Choroid plexus epithelial cell (primary cell): Measurements from ENCODE around the gene ZSCAN10.

ENCODE experiments used
- DNase-seq: peaks from one replicate; pipeline ENCODE4 v3.0.0-alpha.2; 2010; ENCODE audit warnings: low read depth
- H3K4me3 ChIP-seq: 2 replicates; pipeline ENCODE4 v1.5.1; 2011; ENCODE audit warnings: low read depth, mild to moderate bottlenecking, control low read depth, low read length, moderate library complexity
- TF ChIP-seq, protein P1 (sequence below): conservative IDR thresholded peaks from 2 replicates; pipeline ENCODE4 v1.5.1; 2011; ENCODE audit warnings: low read depth, mild to moderate bottlenecking, control low read depth, inconsistent platforms, low read length, moderate library complexity

The ZSCAN10 gene

DNA sequence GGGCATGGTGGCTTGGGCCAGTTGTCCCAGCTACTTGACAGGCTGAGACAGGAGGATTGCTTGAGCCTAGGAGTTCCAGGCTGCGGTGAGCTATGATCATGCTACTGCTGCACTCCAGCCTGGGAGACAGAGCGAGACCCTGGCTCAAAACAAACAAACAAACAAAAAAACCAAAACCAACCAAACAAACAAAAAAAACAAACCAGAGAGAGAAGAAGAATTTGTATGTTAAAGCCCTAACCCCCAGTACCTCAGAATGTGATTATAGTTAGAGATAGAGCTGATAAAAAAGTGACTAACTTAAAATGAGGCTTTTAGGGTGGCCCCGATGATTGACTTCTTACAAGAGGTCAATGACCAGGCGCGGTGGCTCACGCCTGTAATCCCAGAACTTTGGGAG lies 54.4 kb downstream of the ZSCAN10 start:
- no peak overlapping the region for H3K4me3 ChIP-seq
- TF ChIP-seq, protein P1, sequence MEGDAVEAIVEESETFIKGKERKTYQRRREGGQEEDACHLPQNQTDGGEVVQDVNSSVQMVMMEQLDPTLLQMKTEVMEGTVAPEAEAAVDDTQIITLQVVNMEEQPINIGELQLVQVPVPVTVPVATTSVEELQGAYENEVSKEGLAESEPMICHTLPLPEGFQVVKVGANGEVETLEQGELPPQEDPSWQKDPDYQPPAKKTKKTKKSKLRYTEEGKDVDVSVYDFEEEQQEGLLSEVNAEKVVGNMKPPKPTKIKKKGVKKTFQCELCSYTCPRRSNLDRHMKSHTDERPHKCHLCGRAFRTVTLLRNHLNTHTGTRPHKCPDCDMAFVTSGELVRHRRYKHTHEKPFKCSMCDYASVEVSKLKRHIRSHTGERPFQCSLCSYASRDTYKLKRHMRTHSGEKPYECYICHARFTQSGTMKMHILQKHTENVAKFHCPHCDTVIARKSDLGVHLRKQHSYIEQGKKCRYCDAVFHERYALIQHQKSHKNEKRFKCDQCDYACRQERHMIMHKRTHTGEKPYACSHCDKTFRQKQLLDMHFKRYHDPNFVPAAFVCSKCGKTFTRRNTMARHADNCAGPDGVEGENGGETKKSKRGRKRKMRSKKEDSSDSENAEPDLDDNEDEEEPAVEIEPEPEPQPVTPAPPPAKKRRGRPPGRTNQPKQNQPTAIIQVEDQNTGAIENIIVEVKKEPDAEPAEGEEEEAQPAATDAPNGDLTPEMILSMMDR, result no peak
- DNase-seq, result no peak

DNA sequence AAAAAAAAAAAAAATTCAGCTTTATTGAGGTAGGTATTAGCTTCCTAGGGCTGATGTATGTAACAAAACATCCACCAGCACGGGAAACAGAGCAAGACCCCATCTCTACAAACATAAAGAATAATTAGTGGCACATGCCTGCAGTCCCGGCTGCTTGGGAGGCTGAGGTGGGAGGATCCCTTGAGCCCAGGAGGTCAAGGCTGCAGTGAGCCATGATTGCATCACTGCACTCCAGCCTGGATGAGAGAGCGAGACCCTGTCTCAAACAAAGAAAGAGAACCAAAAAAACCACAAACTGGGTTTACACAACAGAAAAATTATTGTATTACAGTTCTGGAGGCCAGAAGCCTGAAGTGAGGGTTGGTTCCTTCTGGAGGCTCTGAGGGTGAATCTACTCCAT lies 56.7 kb downstream of the ZSCAN10 start:
- TF ChIP-seq, protein P1, result no peak
- H3K4me3 ChIP-seq, result no peak overlapping the region
- no peak for DNase-seq

DNA sequence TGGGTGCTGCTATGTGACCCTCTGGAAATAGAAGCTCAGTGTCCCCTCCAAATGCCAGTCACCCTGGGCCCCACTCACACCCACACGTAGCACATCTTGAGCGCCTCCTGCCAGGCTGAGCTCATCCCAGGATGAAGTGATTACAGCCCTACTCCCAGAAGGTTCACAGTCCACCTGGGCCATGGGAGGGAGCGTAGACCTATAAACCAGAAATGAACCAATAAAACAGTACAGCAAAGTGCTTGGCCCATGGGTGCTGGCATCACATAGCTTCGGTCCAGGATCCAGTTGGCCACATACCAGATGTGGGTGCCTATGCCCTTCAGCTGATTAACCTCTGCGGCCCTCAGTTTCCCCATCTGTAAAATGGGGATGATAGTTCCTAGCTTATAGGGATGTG lies 60.2 kb downstream of the ZSCAN10 start:
- H3K4me3 ChIP-seq, result no peak overlapping the region
- TF ChIP-seq, protein P1, result no peak
- DNase-seq, result no peak
